ENCODE measurements around the gene KIAA2012.

DNA sequence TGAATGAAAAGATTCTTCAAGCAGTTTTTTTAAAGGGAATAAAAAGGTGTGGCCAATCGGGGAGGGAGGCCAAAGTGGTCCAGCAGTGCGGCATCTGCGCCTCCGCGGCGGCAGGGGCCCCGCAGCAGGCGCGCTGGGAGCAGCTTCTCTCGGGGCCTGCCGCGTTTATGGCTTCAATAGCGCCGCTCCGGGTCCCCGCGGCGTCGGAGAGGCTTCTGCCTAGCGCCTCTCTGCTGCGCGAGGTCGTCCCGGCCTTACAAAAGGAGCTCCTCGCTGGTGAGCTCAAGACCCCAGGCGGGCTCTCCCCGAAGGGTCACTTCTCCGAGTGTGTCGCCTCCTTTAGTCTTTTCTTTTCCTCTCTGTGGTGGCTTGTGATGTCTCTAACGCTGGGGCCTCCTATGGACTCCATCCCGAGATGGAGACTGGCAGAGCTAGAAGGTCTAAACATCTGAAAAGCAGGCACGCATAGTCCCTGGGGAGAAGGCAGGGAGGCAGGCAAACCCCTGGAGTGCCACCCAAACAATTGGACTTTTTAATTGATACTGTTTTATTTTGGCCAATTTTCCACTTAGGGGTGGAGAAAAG, 98.3 kb downstream of the KIAA2012 start:
- TF ChIP-seq, protein P1, sequence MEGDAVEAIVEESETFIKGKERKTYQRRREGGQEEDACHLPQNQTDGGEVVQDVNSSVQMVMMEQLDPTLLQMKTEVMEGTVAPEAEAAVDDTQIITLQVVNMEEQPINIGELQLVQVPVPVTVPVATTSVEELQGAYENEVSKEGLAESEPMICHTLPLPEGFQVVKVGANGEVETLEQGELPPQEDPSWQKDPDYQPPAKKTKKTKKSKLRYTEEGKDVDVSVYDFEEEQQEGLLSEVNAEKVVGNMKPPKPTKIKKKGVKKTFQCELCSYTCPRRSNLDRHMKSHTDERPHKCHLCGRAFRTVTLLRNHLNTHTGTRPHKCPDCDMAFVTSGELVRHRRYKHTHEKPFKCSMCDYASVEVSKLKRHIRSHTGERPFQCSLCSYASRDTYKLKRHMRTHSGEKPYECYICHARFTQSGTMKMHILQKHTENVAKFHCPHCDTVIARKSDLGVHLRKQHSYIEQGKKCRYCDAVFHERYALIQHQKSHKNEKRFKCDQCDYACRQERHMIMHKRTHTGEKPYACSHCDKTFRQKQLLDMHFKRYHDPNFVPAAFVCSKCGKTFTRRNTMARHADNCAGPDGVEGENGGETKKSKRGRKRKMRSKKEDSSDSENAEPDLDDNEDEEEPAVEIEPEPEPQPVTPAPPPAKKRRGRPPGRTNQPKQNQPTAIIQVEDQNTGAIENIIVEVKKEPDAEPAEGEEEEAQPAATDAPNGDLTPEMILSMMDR (IDR thresholded peaks at IDR 0.05; ENCODE audit: insufficient read depth, low read depth, low read length): no peak
- TF ChIP-seq EZH2 (IDR thresholded peaks at IDR 0.05; ENCODE audit: insufficient read depth, low read length): no peak
